ENCODE measurements around the gene IL22RA1. TPM values are rescaled to one million over a fixed set of nuclear protein-coding genes. Genes with fewer than 3 reads are reported as not detected.

Gene IL22RA1
- total RNA-seq, 1 donor from 2014 or later: not detected

DNA sequence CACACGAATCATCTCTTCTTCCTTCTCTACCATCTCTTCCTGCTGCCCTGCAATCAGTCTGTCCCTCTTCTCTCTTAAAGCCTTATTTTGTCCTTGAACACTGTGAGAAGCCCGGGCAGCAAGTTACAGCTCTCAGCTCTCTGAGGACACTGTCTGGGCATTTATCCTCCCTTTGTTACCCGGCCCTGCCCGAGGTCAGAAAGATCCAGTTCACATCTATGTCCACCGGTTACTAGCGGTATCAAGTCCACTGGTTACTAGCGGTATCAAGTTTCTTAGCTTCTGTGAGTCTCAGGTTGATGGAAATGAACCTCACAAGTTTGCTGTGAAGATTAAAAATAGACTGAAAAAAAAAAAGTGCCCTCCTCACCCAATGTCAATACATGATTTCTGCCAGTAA, 25.3 kb upstream of the IL22RA1 start:
- DNase-seq (ENCODE audit: low read depth, low spot score): no peak

GRCh38 chr1:24167008-24167407, 24.1 kb upstream of the IL22RA1 start:
- DNase-seq (ENCODE audit: low read depth, low spot score): no peak

GRCh38 chr1:24165500-24165899, 22.6 kb upstream of the IL22RA1 start:
- no peak for DNase-seq (ENCODE audit: low read depth, low spot score)

DNA sequence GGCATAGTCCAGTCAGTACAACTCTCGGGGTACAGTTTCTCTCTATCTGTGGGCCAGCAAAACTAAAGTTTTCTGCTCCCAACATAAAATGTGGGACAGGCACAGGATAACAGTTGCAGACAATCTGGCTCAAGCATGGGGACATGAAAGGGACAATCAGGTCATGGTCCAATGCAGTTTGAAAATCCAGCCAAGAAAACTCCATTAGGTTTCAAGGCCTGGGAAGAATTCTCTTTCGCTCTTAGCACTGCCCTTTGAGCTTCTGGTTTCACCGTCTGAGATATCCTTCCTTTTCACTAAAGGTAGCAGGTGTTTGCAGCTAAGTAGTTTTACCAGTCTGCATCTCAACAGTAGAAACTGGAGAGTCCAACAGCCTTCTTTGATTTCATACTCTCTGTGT, 21.1 kb upstream of the IL22RA1 start:
- DNase-seq (ENCODE audit: low read depth, low spot score): no peak

DNA sequence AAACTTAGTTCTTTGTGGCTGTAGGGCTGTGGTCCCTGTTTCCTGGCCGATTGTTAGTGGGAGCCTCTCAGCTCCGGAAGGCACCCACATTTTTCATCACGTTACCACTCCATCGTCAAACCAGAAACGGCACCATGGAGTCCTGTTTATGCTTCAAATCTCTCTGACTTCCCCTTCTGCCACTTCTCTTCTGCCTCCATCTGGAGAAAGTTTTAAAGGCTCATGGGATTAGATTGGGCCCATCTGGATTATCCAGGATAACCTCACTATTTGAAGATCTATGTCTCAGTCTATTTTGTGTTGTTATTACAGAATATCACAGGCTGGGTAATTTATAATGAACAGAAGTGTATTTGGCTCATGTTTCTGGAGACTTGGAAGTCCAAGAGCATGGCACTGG, 19.3 kb upstream of the IL22RA1 start:
- no peak for DNase-seq (ENCODE audit: low read depth, low spot score)

GRCh38 chr1:24161270-24161669, 18.3 kb upstream of the IL22RA1 start:
- no peak for DNase-seq (ENCODE audit: low read depth, low spot score)

GRCh38 chr1:24159366-24159765, 16.4 kb upstream of the IL22RA1 start:
- no peak for DNase-seq (ENCODE audit: low read depth, low spot score)

DNA sequence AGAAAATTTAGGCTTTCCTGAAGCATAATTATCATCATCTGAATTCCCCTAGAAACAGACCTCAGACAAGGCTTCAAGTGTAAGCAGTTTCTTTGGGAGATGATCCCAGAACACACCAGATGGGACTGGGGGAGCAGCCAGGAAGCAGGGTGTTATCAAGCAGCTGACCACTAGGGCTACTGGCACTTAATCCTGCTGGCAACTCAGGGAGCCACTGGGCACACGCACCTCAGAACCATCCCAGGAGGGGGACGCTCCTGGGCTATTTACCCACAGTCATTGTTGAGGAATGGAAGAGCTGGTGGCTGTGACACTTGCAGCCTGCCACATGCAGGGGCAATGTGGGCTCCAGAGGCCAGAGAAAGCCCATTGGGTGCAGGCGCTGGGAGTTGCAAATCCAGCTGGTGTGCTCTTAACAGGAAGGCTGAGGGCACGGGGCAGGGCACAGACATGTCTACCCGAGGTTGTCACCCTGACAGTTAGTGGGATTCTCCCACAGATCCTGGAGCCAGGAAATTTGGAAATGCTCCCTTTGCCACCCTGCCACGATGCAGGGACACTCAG, 15.1 kb upstream of the IL22RA1 start:
- DNase-seq (ENCODE audit: low read depth, low spot score): no peak

DNA sequence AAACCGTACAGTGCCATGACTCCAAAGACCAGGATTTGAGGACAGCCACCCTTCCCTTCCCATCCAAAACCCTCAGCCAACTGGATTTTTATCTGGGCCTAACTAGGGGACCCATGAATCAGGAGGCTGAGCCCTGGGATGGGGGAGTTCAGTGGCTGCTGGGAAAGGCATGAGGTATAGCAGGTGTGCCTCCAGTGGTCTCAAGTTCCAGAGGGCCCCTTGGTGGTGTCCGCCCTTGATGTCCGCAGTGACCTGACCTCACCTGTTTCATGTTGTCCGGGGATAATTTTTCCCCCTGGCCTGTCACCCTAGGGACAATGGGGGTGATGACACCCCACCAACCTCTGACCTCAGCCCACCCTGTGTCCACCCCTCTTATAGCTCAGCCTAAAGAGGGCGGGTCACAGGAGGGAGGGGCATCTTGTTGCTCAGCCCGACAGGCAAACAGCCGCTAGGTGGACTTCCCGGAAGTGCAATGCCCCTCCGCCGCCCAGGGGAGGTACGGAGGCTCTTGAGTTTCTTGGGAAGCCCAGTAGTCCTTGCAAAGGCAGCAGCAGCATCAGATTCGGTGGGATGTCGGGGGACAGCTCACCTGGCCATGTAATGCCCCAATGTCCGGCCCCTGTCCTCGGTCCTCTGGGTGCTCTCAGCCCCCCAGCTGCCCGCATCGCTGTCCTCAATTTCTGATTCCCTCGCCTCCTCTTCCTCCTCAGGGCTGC, 13.8 kb upstream of the IL22RA1 start:
- no peak for DNase-seq (ENCODE audit: low read depth, low spot score)

- no peak for DNase-seq (ENCODE audit: low read depth, low spot score)
Measured at GRCh38 chr1:24155011-24155782, 12.3 kb upstream of the IL22RA1 start.

DNA sequence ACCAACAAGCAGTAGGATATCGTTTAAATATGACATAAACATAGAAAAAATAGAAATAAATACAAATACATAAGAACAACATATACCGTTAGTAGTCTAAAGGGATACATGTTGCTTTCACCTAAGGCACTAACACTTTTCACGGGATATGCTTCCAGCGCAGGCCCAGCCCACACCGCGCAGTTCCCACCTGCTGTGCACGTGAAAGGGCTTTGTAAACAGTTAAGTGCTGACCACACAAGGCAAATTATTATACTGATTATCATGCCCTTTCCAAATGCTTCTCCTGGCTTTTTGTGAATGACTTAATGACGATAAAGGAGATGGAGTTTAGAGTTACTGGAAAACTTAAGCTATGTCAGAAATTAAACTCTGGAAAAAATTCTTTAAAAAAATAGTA, 11.3 kb upstream of the IL22RA1 start:
- no peak for DNase-seq (ENCODE audit: low read depth, low spot score)

DNA sequence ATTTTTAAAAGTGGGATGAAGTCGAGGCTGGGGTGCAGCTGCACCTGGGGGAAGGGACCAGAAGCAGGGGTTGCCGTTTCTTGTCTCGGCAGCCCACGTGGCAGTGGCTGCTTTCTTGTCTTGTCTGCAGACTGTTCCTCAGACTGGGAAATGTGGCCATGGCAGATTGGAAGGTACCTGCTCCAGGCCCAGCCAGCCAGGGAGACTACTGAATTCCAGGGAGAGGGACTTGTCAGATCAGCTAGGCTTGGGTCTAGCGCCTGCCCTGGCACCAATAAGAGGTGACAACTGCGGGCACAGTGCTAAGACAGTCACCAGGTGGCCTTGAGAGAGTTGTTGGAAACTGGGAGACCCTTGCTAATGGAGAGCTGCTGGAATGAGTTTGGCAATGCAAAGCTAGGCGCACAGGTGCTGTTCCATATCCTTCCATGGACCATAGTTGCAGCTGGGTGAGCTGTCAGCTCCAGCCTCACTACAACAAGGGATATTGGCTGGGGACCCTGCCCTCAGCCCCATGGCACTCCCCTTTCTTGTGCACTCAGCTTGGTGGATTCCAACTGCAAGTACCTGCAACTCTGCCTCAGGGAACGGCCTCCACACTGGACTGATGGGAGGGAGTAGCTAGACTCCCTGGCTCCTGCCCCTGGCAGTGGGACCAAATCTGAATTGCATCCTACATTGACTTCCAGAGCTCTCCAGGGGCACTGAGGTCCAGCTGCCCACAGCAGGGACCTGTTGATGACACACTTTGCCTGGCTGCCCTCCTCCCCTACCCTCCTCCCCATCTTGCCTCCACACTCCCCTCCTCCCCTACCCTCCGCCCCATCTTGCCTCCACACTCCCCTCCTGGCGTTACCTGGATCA, 9.9 kb upstream of the IL22RA1 start:
- DNase-seq (ENCODE audit: low read depth, low spot score): no peak

- no peak for DNase-seq (ENCODE audit: low read depth, low spot score)
Measured at GRCh38 chr1:24151175-24151533, 8.2 kb upstream of the IL22RA1 start.

- peak; percentile 32 for DNase-seq (ENCODE audit: low read depth, low spot score)
Measured at GRCh38 chr1:24150234-24151174, 7.6 kb upstream of the IL22RA1 start.

DNA sequence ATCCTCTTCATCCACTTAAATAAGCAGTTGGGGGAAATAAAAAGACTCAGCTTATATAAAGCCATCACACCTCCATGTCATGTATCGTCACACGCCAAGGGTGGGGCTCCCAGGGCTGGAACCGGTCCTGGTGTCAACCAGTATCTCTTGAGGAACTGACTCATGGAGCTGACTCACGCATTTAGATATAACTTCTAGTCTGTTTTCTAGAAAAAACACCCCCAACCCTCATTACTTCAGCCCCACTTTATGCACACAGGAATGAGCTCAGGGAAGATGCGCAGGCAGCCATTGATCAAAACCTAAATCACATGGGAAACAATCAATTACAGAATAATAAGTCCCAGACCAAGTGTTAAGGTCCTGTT, 6.9 kb upstream of the IL22RA1 start:
- no peak for DNase-seq (ENCODE audit: low read depth, low spot score)

- no peak for DNase-seq (ENCODE audit: low read depth, low spot score)
Measured at GRCh38 chr1:24147816-24148215, 4.9 kb upstream of the IL22RA1 start.

DNA sequence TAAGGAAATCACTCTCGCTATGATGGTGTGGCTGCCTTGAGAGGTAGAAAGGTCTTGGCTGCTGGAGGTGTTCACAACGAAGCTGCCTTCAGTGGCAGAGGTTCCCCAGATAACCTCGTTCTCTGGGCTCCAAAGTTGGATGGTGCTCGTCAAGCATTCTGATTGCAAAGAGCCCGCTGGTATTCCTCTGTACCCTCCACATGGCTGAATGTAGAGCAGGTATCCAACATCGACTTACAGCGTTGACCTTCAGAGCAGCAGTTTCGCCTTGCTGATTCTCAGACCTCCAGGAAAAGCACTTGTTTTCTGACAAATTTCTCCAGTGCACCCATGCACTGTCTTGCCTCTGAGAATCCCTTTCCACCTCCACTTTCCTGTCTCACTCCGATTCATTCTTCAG, 4.3 kb upstream of the IL22RA1 start:
- DNase-seq (ENCODE audit: low read depth, low spot score): no peak

DNA sequence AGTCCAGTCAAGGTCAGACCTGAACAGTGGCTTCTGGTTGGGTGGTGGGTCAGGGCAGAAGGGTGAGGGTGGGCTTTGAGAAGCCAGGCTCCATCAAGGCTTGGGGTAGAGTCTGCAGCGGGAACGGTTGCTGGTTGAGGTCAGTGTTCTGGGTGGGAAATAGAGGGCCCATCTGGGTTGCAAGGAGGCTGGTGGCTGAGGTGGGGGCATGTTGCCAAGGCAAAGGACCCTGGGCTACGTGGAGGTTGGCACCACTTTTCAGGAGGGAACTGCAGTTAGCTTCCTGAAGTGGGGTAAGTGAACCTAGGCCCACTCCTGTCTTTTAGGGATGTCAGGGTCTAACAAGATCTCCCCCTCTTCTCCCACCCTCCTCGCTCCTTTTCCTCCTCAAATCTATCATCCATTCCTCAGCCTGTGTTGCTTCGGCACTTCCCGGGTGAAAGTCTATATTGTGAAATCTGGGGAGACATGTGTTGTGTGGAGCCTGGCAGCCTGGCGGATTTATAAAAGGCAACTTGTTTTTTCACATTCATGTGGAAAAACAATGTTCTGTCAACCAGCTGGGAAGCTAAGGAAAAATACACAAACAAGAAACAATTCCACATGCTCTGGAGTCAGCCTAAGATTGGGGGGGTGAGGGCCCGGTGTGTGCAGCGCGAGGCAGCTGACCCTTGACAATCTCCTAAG, 1.5 kb downstream of the IL22RA1 start:
- no peak for DNase-seq (ENCODE audit: low read depth, low spot score)

- DNase-seq (ENCODE audit: low read depth, low spot score): no peak
Measured at GRCh38 chr1:24140741-24141181, 2.2 kb downstream of the IL22RA1 start.

GRCh38 chr1:24139841-24140425, 3.0 kb downstream of the IL22RA1 start:
- DNase-seq (ENCODE audit: low read depth, low spot score): no peak

All from pulmonary artery endothelial cell (primary cell).